ENCODE results near the gene INF2.

DNA sequence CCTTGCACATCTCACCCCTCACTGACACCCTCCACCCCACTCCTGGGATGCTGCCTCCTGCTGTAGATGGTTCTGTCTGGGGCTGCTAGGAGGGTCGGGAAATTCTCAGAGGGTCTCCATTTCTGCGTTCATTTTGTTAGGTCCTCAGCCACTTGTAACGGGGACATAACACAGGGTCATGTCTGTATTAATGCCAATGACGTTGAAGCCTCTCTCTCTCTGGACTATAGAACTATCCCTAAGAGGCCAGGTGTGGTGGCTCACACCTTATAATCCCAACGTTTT, 78.2 kb downstream of the INF2 start:
- TF ChIP-seq TCF7L2 (IDR thresholded peaks at IDR 0.05; ENCODE audit: low read depth, low read length) (no peak), GABPA (tag; conservative IDR thresholded peaks at IDR 0.05; ENCODE audit: low read depth) (no peak)

All from K562 (cell line).